Measurements from ENCODE around the gene NSRP1. TPM values are rescaled to one million over a fixed set of nuclear protein-coding genes. Genes with fewer than 3 reads are reported as not detected.

NSRP1 gene
- total and polyA plus RNA-seq, 2 of the 8 experiments (the other 6 are each of a cell fraction or from before 2014, with no cell fraction given): 6.1 to 22.4 TPM

GRCh38 chr17:30210901-30211300 lies 94.3 kb downstream of the NSRP1 start:
- Histone ChIP-seq H2BK120ac (replicated peaks; ENCODE audit: low read depth, low read length) (no peak overlapping the region), H3K18ac (ENCODE audit: extremely low read depth, low read length) (no peak overlapping the region), H3K9me3 (ENCODE audit: insufficient read depth in 2 of 2, low read depth in 1 of 2, low read length in 1 of 2) (no peaks in the 10 kb centered on the region), H2BK12ac (ENCODE audit: low read depth, low read length) (no peak overlapping the region), H2BK5ac (ENCODE audit: low read depth, low read length) (no peak overlapping the region), H3K56ac (replicated peaks; ENCODE audit: insufficient read length, low read depth, low read length) (no peak overlapping the region), H3K9ac (replicated peaks in 1 of 4; ENCODE audit: extremely low read depth in 1 of 4, low read depth in 3 of 4, low read length in 3 of 4) (no peak overlapping the region), H3K27ac (ENCODE audit: low read depth, low read length) (no peak overlapping the region), H3K4ac (replicated peaks; ENCODE audit: insufficient read length, low read depth, low read length) (no peak overlapping the region), H2AFZ (ENCODE audit: low read length) (no peak overlapping the region), H4K8ac (ENCODE audit: extremely low read depth, insufficient read depth, low read length) (no peak overlapping the region), H2BK20ac (ENCODE audit: low read length) (no peak overlapping the region), H2BK15ac (ENCODE audit: low read length) (no peak overlapping the region), H3K79me1 (ENCODE audit: low read depth, low read length) (no peaks in the 10 kb centered on the region), H3K4me2 (ENCODE audit: insufficient read depth in 1 of 2, low read depth in 2 of 2, low read length in 2 of 2) (no peak overlapping the region), H4K91ac (replicated peaks; ENCODE audit: insufficient read length, low read length) (no peak overlapping the region), H4K5ac (ENCODE audit: insufficient read length, low read depth, low read length) (no peak overlapping the region), H3K36me3 (ENCODE audit: control insufficient read depth in 2 of 4, insufficient read depth in 4 of 4, low read length in 3 of 4) (no peaks in the 10 kb centered on the region), H4K20me1 (replicated peaks in 1 of 2; ENCODE audit: control insufficient read depth in 1 of 2, insufficient read depth in 2 of 2, low read length in 2 of 2) (no peaks in the 10 kb centered on the region), H3K14ac (ENCODE audit: insufficient read length) (no peak overlapping the region), H3K4me1 (replicated peaks in 1 of 4; ENCODE audit: control insufficient read depth in 3 of 4, insufficient read depth in 4 of 4, low read length in 3 of 4) (no peaks in the 10 kb centered on the region), H3K23me2 (ENCODE audit: low read depth, low read length) (no peaks in the 10 kb centered on the region; the same call in 1 of the 2 replicates), H2AK5ac (ENCODE audit: low read depth, low read length) (no peak overlapping the region), H3K27me3 (replicated peaks in 1 of 4; ENCODE audit: control insufficient read depth in 3 of 4, extremely low read depth in 1 of 4, insufficient read depth in 3 of 4, low read length in 3 of 4) (no peaks in the 10 kb centered on the region), H3K23ac (ENCODE audit: insufficient read length) (no peak overlapping the region), H3K79me2 (ENCODE audit: control insufficient read depth in 1 of 2, insufficient read depth in 2 of 2, low read length in 2 of 2) (no peaks in the 10 kb centered on the region), H3K4me3 (ENCODE audit: extremely low read depth in 1 of 4, insufficient read depth in 2 of 4, low read depth in 3 of 4, low read length in 4 of 4) (no peak overlapping the region)
- ChIA-PET POLR2A (ENCODE audit: partially characterized antibody) (interaction anchor here (1.1 kb wide), 1 partner anchor 34 kb away, joined by 3 read pairs; no protein-coding TSS in a partner anchor), CTCF (ENCODE audit: partially characterized antibody) (interaction anchor here (1.1 to 1.4 kb wide), 2 partner anchors 26 to 87 kb away, joined by 3 read pairs; no protein-coding TSS in a partner anchor)
- DNase-seq (ENCODE audit: low read depth in 1 of 2, low spot score in 2 of 2) (no peak), FAIRE-seq (no peak)
- 94% methylated on average over 10 of the region's 10 CpGs; no CpG with 5 or more reads in 1 of the 2 experiments for WGBS, 2 experiments (ENCODE audit: extremely low coverage in 1 of 2, insufficient coverage in 1 of 2, insufficient read length in 1 of 2, insufficient replicate concordance in 2 of 2, low coverage in 1 of 2, low lambda C conversion rate in 2 of 2, missing lambda C conversion rate in 1 of 2)
- TF ChIP-seq RXRA (IDR thresholded peaks at IDR 0.05; ENCODE audit: insufficient read depth, low read depth, low read length) (no peak), TAF7 (optimal IDR thresholded peaks at IDR 0.05; ENCODE audit: borderline replicate concordance, low read depth, low read length) (no peak), RBBP5 (IDR thresholded peaks at IDR 0.05; ENCODE audit: borderline replicate concordance, low read depth, low read length) (no peak), FOSL1 (IDR thresholded peaks at IDR 0.05; ENCODE audit: insufficient read depth, low read depth, low read length) (no peak), EGR1 (IDR thresholded peaks at IDR 0.05; ENCODE audit: borderline replicate concordance, low read depth, low read length) (no peak), BRCA1 (IDR thresholded peaks at IDR 0.05; ENCODE audit: low read depth, low read length) (no peak), E2F6 (IDR thresholded peaks at IDR 0.05) (no peak), SP1 (IDR thresholded peaks at IDR 0.05; ENCODE audit: low read depth, low read length) (no peak), CBX5 (IDR thresholded peaks at IDR 0.05; ENCODE audit: low read depth, low read length) (no peak), TCF12 (IDR thresholded peaks at IDR 0.05; ENCODE audit: low read depth, low read length) (no peak), CTCF (IDR thresholded peaks at IDR 0.05; ENCODE audit: control extremely low read depth in 1 of 3, insufficient read depth in 1 of 3, low read depth in 1 of 3, low read length in 3 of 3) (no peak), TBP (IDR thresholded peaks at IDR 0.05; ENCODE audit: low read depth, low read length) (no peak)
